Stimulated activated CD4-positive, alpha-beta T cell treated with anti-CD3 and anti-CD28 coated beads, Interleukin-4, amount 100 ng/mL, for 24 hours (primary cell): ENCODE measurements around the gene AQP6.
"Not testable (repeated sequence)": the region's sequence is repeated elsewhere in the genome, so short reads cannot be mapped to it uniquely, and the experiment has no call there.

ENCODE experiments used
- DNase-seq: peaks from one replicate; pipeline ENCODE4 v3.0.0-alpha.2; 2020

Gene AQP6

DNA sequence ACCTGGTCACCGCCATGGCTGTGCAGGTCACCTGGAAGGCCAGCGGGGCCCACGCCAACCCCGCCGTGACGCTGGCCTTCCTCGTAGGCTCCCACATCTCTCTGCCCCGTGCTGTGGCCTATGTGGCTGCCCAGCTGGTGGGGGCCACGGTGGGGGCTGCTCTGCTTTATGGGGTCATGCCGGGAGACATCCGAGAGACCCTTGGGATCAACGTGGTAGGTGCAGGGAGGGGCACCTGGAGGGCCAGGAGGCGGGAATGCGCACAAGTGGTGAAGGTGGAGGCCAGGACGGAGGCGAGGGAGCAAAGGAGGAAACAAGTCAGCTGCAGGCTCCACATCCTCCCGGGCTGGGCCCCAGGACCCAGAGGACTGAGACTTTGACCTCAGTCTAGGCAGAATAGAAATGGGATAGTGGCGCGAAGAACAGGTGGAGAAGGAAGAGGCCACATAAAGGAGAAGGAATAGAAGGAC, 649 bp downstream of the AQP6 start:
- DNase-seq: no peak

GRCh38 chr12:49974231-49974675, 1.5 kb downstream of the AQP6 start:
- DNase-seq: no peak

GRCh38 chr12:49974677-49975317, 2.0 kb downstream of the AQP6 start:
- no peak for DNase-seq

DNA sequence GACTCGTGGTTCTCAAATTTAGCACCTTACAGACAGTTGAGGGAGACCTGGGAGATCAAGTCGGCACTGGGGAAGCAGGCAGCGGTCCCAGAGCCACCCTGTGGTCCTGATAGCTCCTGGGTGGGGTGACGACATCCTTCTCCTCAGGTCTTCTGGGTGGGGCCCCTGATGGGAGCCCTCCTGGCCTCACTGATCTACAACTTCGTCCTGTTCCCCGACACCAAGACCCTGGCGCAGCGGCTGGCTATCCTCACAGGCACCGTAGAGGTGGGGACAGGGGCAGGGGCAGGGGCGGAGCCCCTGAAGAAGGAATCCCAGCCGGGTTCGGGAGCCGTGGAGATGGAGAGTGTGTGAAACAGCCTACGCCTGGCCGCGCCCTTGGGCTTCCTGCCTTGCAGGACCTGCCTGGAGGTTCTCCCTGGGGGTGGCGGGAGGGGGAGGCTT, 2.6 kb downstream of the AQP6 start:
- DNase-seq: no peak

GRCh38 chr12:49976557-49976956, 3.8 kb downstream of the AQP6 start:
- no peak for DNase-seq

DNA sequence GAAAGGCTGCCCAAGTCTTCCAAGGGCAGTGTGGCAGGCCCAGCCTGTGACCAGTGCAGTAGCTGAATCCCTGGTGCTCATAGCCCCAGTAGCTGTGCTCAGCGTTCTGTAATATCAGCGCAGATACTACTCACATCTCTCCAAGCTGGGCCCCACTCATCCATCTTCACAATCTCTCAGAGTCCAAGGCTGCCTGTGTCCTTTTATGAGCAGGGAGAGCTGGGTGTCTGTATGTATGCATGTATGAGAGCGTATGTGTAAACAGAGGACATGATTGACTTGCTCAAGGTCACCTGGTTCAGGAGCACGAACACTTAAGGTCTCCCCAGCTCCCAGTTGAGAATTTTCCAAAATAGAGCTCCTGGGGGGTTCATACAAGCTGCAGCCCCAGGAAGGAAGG, 5.4 kb downstream of the AQP6 start:
- no peak for DNase-seq

- DNase-seq: no peak
Measured at GRCh38 chr12:49979016-49979586, 6.4 kb downstream of the AQP6 start.

DNA sequence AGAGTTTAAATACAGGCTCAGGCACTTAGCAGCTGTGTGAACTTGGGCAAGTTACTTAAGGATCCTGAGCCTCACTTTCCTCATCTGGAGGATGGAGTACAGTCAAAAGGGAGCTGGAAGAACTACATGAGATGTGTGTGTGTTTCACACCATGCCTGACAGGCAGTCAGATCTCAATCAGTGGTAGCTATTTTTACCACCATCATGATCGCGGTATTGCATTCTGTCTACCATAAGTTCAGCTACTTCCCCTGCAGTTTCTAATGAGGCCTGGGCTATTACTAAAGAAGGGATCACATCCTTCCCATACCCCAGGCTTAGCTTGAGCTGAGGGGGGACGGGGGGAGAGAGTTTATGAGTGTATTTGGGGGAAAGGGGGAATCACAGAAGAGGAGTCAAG, 7.0 kb downstream of the AQP6 start:
- no peak for DNase-seq

GRCh38 chr12:49980501-49981349, 8.0 kb downstream of the AQP6 start:
- DNase-seq: no peak

DNA sequence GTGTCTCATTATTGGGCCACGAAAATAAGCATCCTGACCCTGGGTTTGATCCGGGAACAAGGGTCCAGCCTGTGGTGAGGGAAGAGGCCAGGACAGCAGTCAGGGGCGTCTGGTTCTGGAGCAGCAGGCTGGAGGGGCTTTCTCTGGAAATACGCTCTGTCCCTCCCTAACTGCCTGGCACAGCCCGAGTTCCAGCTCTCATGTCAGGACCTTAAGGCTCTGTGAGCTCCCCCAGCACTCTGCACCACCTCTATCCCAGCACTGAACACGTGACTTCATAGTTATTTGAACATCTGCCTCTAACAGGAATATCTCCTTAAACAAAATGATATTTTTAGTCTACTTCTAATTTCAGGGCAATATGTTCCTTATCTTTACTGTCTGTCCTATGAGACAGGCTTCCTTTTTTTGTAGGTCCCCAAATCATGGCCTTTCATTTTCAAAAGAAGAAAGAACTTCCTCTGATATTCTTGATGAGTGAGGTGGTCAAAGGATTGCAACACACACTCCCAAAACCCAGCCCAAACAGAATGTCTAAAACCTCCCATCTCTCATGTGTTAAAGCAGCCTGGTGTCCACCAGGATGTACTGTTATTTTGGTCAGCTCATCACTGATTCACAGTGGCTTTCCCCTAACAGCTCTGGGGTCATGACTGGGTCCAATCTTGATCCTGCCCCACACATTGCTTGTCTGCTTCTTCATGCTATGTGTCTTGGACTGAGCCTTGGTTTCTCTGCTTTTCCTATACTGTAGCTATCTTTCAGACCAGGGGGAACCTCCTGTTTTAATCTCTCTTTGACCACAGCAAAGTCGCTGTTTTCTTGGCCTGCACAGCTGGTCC, 9.7 kb downstream of the AQP6 start:
- DNase-seq: no peak

GRCh38 chr12:49983892-49984291, 11.1 kb downstream of the AQP6 start:
- DNase-seq: no peak

DNA sequence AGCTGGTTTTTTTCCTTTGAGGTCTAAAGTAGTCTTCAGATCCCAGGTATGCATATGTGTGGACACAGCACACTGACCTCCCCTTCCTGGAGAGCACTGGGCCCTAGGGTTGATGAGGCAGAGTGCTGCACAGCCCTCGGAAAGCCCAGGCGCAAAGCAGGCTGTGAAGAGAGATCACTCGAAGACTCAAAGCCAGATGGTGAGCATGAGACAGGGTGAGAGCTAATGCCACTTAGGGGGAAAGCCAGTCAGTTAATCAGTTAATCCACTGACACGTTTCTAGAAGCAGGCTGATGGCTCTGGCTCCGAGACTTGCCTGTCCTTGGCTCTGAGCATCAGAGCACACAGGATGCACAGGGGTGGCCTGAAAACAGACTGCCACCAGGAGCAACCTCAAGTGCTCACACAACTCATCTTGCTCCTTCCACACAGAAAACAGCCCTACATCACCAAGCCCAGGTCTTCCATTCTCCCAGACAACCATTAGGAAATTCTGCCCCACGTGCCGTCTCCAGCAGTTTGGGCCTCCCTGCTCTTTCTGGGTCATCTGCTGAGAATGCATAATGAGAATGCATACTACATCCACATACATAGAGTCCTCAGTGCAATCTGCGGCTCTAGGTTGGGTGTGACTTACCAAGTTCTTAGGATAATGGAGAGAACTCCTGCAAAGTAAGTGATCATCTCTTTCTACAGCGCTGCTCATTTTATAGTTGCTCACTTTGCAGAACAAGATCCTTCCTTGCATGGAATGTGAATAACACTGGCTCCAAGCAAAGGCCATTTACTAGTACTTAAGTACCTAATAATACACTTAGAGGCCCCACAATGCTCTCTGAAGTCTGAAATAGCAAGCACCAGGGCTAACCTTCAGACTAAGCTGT, 12.0 kb downstream of the AQP6 start:
- no peak for DNase-seq

- no peak for DNase-seq
Measured at GRCh38 chr12:49985981-49986380, 13.2 kb downstream of the AQP6 start.

GRCh38 chr12:49986476-49986875, 13.7 kb downstream of the AQP6 start:
- not testable (repeated sequence) for DNase-seq

- DNase-seq: no peak
Measured at GRCh38 chr12:49987625-49988303, 15.0 kb downstream of the AQP6 start.

GRCh38 chr12:49989400-49989799, 16.7 kb downstream of the AQP6 start:
- DNase-seq: not testable (repeated sequence)

DNA sequence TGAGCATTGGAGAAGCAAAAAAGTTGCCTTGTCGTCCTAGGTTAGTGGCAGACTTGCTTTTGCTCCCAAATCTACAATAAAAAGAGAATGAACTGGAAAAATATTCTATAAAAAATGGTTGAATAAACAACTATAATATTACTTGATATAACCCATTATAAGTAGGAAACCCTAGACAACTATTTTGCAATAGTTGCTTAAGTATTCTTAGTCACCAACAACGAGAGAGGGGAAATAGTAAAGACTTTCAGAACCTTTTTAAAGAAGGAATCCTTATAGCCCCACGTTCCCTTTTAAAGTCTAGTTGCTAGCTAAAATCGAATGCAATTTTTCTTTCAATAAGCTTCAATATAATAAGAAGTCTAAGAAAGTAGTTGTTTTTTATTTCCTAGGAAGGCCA, 17.5 kb downstream of the AQP6 start:
- DNase-seq: no peak

DNA sequence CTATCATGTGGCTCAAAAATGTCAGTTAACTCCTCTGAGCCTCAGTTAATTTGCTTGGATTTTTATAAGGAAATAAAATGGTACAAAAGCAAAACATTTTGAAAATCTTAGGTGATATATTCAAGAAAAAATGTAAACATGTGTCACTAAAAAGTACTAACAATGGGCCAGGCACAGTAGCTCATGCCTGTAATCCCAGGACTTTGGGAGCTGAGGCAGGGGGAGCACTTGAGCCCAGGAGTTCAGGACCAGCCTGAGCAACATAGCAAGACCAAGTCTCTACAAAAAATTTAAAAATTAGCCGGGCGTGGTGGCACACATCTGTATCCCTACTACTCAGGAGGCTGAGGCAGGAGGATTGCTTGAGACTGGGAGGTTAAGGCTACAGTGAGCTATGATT, 25.7 kb downstream of the AQP6 start:
- no peak for DNase-seq

- no peak for DNase-seq
Measured at GRCh38 chr12:50003595-50003994, 30.8 kb downstream of the AQP6 start.

GRCh38 chr12:50004696-50005095, 31.9 kb downstream of the AQP6 start:
- DNase-seq: no peak

- no peak for DNase-seq
Measured at GRCh38 chr12:50005175-50005574, 32.4 kb downstream of the AQP6 start.
